Measurements from ENCODE around the gene NRXN3. TPM values are rescaled to one million over a fixed set of nuclear protein-coding genes. Genes with fewer than 3 reads are reported as not detected.

NRXN3 gene
- total and polyA plus RNA-seq, 2 of the 4 experiments (the other 2 are of a cell fraction), result 4.8 to 25.1 TPM

DNA sequence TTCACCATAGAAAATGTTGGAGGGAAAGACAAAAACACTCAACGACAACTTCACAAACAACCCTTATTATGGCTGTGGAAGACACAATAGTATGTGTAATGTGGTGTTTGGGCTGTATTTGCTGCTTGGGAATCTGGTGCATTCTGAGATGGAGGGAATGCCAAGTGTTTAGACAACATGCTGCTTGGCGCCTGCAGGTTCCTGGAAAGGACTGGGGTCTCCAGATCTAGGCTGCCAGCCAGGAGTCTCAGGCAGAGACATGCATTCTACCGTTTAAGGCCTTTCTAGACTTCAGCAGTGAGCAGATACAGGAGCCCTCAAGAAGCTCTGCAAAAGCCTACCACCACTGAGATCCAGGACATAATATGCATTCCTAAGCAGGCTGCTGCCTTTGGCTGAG, 418.7 kb downstream of the NRXN3 start:
- Histone ChIP-seq H2BK20ac (ENCODE audit: low read depth, low read length) (no peak overlapping the region), H2BK15ac (ENCODE audit: low read depth, low read length) (no peak overlapping the region), H3K4me2 (ENCODE audit: low read depth, low read length) (no peak overlapping the region), H2BK120ac (ENCODE audit: low read depth, low read length) (no peak overlapping the region), H3K27ac (ENCODE audit: insufficient read depth, low read length) (no peak overlapping the region), H3K4me1 (ENCODE audit: control insufficient read depth, insufficient read depth, low read length) (no peaks in the 10 kb centered on the region), H3K9me3 (ENCODE audit: control insufficient read depth, insufficient read depth, low read length) (peaks cover 13% of the 10 kb centered on the region), H4K5ac (ENCODE audit: low read depth, low read length) (no peak overlapping the region), H3K56ac (ENCODE audit: extremely low read depth, insufficient read depth, low read length) (no peak overlapping the region), H3K18ac (ENCODE audit: low read depth, low read length) (no peak overlapping the region), H4K91ac (ENCODE audit: insufficient read depth, low read depth, low read length) (no peak overlapping the region), H3K9me1 (ENCODE audit: insufficient read depth, low read length) (no peaks in the 10 kb centered on the region), H3K36me3 (ENCODE audit: control insufficient read depth, insufficient read depth, low read length) (no peaks in the 10 kb centered on the region), H2AK5ac (ENCODE audit: low read depth, low read length) (no peak overlapping the region), H3K79me1 (ENCODE audit: low read depth in 1 of 2, low read length in 2 of 2) (no peaks in the 10 kb centered on the region), H2AK9ac (replicated peaks; ENCODE audit: low read depth, low read length, poor library complexity) (no peak overlapping the region), H2AFZ (replicated peaks; ENCODE audit: low read length, poor library complexity) (no peak overlapping the region), H4K20me1 (ENCODE audit: insufficient read depth, low read length) (no peaks in the 10 kb centered on the region), H3K4ac (ENCODE audit: low read depth, low read length) (no peak overlapping the region), H3K14ac (replicated peaks; ENCODE audit: low read depth, low read length) (no peak overlapping the region), H4K8ac (ENCODE audit: low read depth in 2 of 2, low read length in 2 of 2) (no peak overlapping the region), H2BK5ac (ENCODE audit: low read depth, low read length, poor library complexity, severe bottlenecking) (no peak overlapping the region), H3K4me3 (ENCODE audit: insufficient read depth, low read depth, low read length) (no peak overlapping the region), H3K23ac (ENCODE audit: low read depth, low read length) (no peak overlapping the region), H3K9ac (ENCODE audit: low read depth, low read length) (no peak overlapping the region), H3K27me3 (ENCODE audit: control insufficient read depth, insufficient read depth, low read length) (no peaks in the 10 kb centered on the region)
- ATAC-seq (ENCODE audit: low read depth) (no peak), DNase-seq (no peak)
- no TSS peak for BruUV-seq (replicated peaks)
- intact Hi-C loops (cut with micrococcal nuclease), result no loop called here
- ChIA-PET CTCF (no interaction called here), POLR2A (ENCODE audit: unreplicated experiment) (no interaction called here)
- dilution Hi-C loops (cut with HindIII; ENCODE audit: low sequenced_read_pairs, unreplicated experiment), result no loop called here
- TF ChIP-seq MAFK (IDR thresholded peaks at IDR 0.05; ENCODE audit: low read depth, low read length), result no peak
- TF ChIP-seq POLR2A (IDR thresholded peaks at IDR 0.05; ENCODE audit: low read depth, low read length), result no peak
- TF ChIP-seq CTCF (conservative IDR thresholded peaks at IDR 0.05; ENCODE audit: low read depth, low read length), result no peak
- TF ChIP-seq CEBPB (IDR thresholded peaks at IDR 0.05; ENCODE audit: low read depth, low read length), result no peak
- no peak for TF ChIP-seq MAZ (IDR thresholded peaks at IDR 0.05; ENCODE audit: borderline replicate concordance, low read depth, low read length)
- no peak for TF ChIP-seq BHLHE40 (IDR thresholded peaks at IDR 0.05; ENCODE audit: low read depth, low read length)
- TF ChIP-seq ELK1 (IDR thresholded peaks at IDR 0.05; ENCODE audit: borderline replicate concordance, low read depth, low read length), result no peak
- in situ Hi-C loops (cut with MboI; ENCODE audit: low sequenced_read_pairs), result loop anchor here (25.0 kb wide), 1 partner anchor 727 kb away; no protein-coding TSS in a partner anchor
- no CpG with 5 or more reads among the region's 3 CpGs for WGBS, 2 experiments (ENCODE audit: extremely low coverage in 2 of 2, insufficient read length in 1 of 2)

Measured in IMR-90 (cell line).